IPS-NIHi7 (cell line): ENCODE results near the gene MICAL3.

Experiments
- DNase-seq: peaks from one replicate; pipeline ENCODE4 v3.0.0; 2012; ENCODE audit warnings: mixed read lengths; ENCODE audit errors: extremely low spot score

The MICAL3 gene

GRCh38 chr22:17974703-17975372 lies 49.5 kb downstream of the MICAL3 start:
- DNase-seq, result no peak

DNA sequence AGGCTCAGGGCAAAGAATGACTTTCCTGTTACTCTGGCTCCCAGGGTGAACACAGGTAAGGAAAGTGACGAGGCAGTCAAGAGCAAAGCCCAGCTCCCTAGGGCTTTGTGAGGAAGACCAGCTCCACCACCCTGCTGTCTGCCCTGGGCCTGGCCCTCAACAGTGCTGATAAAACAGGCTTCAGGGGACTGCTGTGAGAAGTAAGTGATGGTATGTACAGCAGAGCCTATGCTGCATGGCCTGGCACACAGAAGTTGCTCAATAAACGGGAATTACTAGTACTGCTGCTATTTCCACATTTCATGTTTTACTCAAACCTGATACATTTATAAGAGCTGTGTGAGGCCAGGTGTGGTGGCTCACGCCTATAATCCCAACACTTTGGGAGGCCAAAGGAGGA lies 50.3 kb downstream of the MICAL3 start:
- DNase-seq, result no peak

DNA sequence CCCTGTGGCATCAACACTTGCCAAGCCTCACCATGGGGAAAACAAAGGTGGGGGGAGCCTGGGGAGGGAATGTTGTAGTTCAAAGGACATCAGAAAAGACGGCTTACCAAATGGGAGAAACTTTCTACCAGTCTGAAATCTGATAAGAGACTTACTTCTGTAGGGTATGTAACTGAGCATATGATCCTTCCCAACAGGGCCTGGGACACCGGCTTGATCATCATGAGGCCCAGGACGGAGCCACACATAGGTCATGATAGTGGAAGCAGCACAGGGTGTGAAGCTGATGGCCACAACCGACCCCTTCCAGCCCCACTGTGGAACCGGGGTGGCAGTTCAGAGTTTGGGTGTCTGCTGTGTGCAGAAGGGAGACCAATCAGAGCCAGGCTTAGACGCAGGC lies 51.1 kb downstream of the MICAL3 start:
- DNase-seq, result no peak

DNA sequence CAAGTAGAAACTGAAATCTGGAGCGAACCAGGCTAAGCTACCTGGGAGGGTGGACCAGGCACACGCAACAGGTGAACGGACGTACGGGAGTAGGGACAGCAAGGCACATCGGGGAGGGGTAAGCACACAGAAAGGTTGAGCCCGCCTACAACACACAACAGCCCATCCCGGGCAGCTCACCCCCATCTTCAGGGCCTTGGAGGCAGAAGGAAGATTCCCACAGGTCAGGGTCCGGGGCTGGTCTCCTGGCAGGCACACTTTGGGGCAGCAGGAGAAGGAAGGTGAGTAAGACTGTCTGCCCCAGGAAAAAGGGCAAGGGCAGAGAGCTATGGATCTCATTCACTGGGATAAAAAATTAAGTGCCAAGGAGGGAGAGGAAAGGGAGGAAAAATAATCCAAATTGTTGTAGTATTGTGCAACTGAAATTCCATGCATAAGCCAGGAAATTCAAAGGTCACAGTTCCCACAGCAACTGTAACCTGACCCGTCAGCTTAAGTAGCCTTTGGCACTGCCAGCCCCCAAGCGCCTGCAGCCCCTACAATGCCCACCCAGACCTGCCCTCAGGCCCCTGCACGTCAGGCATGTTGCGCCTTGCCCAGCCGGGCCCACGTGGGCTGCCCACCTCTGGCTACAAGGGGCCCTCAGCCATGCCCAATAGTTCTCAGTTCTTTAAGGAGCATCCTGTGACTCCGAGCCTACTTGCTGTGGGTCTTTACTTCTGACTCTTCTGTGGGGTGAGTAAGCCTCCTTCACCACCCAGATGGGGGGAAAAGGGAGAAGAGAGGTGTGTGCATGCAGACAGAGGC lies 51.8 kb downstream of the MICAL3 start:
- DNase-seq, result no peak

GRCh38 chr22:17971711-17972110 lies 52.6 kb downstream of the MICAL3 start:
- DNase-seq, result no peak

DNA sequence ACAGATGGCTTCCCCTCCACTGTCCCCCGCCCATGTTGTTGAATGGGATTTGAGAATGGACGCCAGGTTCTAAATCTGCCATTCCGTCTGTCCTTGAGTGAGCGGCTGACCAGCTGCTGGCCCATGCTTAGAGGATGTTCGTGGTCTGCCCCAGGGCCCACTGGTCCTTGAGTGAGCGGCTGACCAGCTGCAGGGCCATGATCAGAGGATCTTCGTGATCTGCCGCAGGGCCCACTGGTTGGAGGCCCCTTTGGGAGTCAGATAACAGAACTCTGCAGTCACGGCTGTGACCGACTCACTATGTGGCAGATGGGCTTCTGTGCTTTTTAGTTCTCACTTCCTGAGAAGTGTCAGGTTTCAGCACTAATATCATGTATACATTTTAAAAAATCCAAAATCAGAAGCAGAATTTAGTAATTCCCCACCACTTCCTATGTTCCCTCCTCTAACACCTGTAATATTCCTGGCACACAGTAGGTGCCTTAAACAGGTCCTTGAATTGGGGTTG lies 54.1 kb downstream of the MICAL3 start:
- DNase-seq, result no peak

GRCh38 chr22:17969701-17970113 lies 54.7 kb downstream of the MICAL3 start:
- no peak for DNase-seq

- no peak for DNase-seq
Observed at GRCh38 chr22:17968126-17968525, 56.2 kb downstream of the MICAL3 start.

DNA sequence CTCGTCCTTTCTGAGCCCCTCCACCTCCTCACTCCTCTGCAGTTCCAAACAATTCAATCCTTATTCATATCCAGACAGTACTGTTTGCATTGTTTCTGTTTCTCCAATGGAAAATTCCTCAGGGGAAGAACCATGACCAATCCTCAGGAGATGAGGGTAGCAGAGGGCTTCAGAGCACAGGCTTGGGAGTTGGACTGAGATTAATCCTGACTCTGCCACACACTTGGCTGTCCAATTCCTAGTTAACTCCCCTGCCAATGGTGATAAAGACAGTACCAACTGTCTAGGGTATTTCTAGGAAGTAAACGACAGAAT lies 58.0 kb downstream of the MICAL3 start:
- no peak for DNase-seq

GRCh38 chr22:17965538-17966402 lies 58.6 kb downstream of the MICAL3 start:
- DNase-seq, result no peak

DNA sequence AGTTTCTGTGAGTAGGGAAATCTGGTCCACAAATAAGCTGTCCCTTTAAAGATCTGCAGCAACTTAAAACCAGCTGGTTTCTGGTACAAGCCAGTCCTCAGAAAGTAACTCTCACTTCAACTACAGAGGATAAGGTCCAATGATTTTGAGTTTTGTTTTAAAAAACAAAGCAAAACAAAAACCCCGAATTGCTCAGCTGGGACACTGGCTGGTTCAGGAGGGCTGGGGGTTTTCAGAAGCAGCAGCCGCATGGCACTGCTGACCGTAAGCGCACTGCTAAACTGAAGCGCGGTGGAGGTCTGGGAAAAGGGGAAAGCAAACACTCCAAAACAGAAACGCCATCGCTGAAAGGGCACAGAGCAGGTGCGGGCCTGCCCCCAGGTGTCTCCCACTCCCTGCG lies 59.7 kb downstream of the MICAL3 start:
- DNase-seq, result no peak

DNA sequence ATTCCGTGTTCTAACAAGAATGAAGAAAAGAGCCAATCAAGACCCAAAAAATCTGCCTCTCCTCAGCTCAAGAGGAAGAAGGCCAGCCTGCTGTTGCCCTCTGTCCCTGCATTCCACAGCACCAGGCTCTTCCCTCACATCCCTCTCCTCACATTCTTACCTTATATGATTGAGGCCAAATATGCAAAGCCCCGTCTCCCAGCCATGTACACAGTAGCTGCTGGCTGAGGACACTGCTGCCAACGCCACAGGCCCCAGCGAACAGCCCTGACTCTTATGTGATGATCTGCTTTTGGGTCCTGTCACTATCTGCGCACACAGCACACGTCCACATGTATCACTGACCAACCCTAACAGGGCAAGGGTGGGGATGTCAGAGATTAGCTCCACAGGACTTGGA lies 60.2 kb downstream of the MICAL3 start:
- no peak for DNase-seq

DNA sequence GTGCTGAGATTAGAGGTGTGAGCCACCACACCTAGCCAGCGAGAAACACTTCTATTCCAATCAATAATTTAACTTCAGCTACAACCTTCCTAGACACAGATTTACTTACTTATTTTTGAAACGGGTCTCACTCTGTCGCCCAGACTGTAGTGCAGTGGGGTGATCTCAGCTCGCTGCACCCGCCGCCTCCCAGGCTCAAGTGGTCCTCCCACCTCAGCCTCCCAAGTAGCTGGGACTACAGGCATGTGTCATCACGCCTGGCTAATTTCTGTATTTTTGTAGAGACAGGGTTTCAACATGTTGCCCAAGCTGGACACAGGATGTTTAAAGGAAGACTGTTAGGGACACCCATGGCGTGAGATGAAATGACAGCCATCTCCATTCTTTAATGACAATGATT lies 61.3 kb downstream of the MICAL3 start:
- DNase-seq, result no peak

DNA sequence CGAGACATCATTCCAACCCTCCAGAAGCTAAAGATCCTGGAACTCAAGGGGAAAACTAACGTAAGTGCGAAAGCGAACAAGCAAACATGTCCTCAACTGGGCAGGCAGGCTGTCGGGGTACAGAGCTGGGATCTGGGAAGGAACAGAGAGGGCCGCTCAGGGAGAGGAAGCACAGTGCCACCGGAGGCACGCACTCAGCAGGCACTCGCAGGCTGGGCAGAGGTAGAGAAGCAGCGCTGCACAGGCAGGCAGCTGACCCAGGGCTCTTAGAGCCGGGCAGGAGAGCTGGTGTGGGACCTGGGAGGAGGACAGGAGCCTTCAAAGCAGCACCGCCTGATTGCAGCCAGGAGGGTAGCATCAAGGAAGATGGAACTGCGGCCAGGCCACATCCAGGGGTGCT lies 62.2 kb downstream of the MICAL3 start:
- DNase-seq, result no peak

- DNase-seq, result no peak
Observed at GRCh38 chr22:17961446-17961729, 63.0 kb downstream of the MICAL3 start.

- no peak for DNase-seq
Observed at GRCh38 chr22:17960695-17961445, 63.5 kb downstream of the MICAL3 start.

GRCh38 chr22:17960011-17960410 lies 64.3 kb downstream of the MICAL3 start:
- no peak for DNase-seq

GRCh38 chr22:17958166-17958565 lies 66.2 kb downstream of the MICAL3 start:
- no peak for DNase-seq

- DNase-seq, result no peak
Observed at GRCh38 chr22:17957693-17958092, 66.7 kb downstream of the MICAL3 start.

GRCh38 chr22:17957204-17957603 lies 67.2 kb downstream of the MICAL3 start:
- no peak for DNase-seq

- DNase-seq, result no peak
Observed at GRCh38 chr22:17956630-17957029, 67.7 kb downstream of the MICAL3 start.
